Left colon (tissue), 2 donors: ENCODE measurements around the gene PLGLB1. TPM values are rescaled to one million over a fixed set of nuclear protein-coding genes. Genes with fewer than 3 reads are reported as not detected.

Source experiments
- total RNA-seq, 2 donors: library from RNA; stranded (reverse); fragmentation: NEBNext Ultra II Directional; extraction: Animal tissue kit (Norgen Biotek cat#: 25700); gene quantifications; one replicate each; pipeline ENCODE4 v1.2.1, GENCODE V29; 2021
- donor health status: DM: no; HTN: no; CAD: no.
- donor health status: DM: yes; HTN: yes; CAD: no.

PLGLB1 gene
- total RNA-seq, 2 donors from 2014 or later = 1.6 to 1.9 TPM

Other genes with a start within 250 kb of the PLGLB1 start
- gene CD8A, start 230.9 kb downstream of the PLGLB1 start, total RNA-seq = 1 to 10 TPM; 1.6 to 3.2 TPM
- gene CD8B, start 160.0 kb downstream of the PLGLB1 start, total RNA-seq = 1 to 10 TPM; 1.3 TPM
- under 1 TPM in 1 of 2 donors, not detected in 1; 0.36 TPM for gene RGPD1, start 79.7 kb downstream of the PLGLB1 start, total RNA-seq